Spleen (tissue), 11 donors: ENCODE data around the gene NOP9. TPM values are rescaled to one million over a fixed set of nuclear protein-coding genes. Genes with fewer than 3 reads are reported as not detected.
A peak's percentile ranks its signal among the peaks of the same experiment; 100 is the strongest.

Experiments used
- DNase-seq: peaks from one replicate; pipeline ENCODE4 v3.0.0-alpha.2; 2020
- H3K27ac ChIP-seq, 8 donors: fragments of 200-600 bp; sonication (generic) in 7 of 8; 1 replicate in 4 of 8; 2 replicates in 4 of 8; pipeline versions ENCODE4 v1.5.0 to v1.8.0; 2016 to 2021; ENCODE audit warnings: inconsistent platforms in 4 of 8, mild to moderate bottlenecking in 4 of 8, moderate library complexity in 1 of 8
- H3K27me3 ChIP-seq, 7 donors: fragments of 200-600 bp; sonication (generic) in 6 of 7; replicated peaks in 1 of 7; 1 replicate in 4 of 7; 2 replicates in 3 of 7; pipeline versions ENCODE4 v1.5.0 to v1.8.0; 2016 to 2021; ENCODE audit warnings: inconsistent platforms in 3 of 7, mild to moderate bottlenecking in 1 of 7
- H3K36me3 ChIP-seq, 6 donors: fragments of 200-600 bp; sonication (generic) in 5 of 6; 1 replicate in 4 of 6; 2 replicates in 2 of 6; pipeline versions ENCODE4 v1.5.0 to v1.8.0; 2016 to 2021; ENCODE audit warnings: inconsistent platforms in 2 of 6
- H3K4me1 ChIP-seq, 6 donors: fragments of 200-600 bp; sonication (generic) in 5 of 6; 1 replicate in 3 of 6; 2 replicates in 3 of 6; pipeline versions ENCODE4 v1.5.0 to v1.8.0; 2016 to 2021; ENCODE audit warnings: inconsistent platforms in 3 of 6
- H3K4me3 ChIP-seq, 8 donors: fragments of 200-600 bp; sonication (generic) in 7 of 8; 1 replicate in 4 of 8; 2 replicates in 4 of 8; pipeline versions ENCODE4 v1.5.0 to v1.8.0; 2016 to 2021; ENCODE audit warnings: inconsistent platforms in 4 of 8, mild to moderate bottlenecking in 4 of 8, moderate library complexity in 2 of 8
- H3K9me3 ChIP-seq, 8 donors: fragments of 200-600 bp; sonication (generic) in 7 of 8; 1 replicate in 4 of 8; 2 replicates in 4 of 8; pipeline versions ENCODE4 v1.5.0 to v1.8.0; 2016 to 2021; ENCODE audit warnings: inconsistent platforms in 4 of 8
- POLR2A ChIP-seq, 3 donors: fragments of 450-650 bp; IDR thresholded peaks; one replicate each; pipeline ENCODE4 v1.5.1; 2017; ENCODE audit warnings: antibody characterized with exemption in 3 of 3, mild to moderate bottlenecking in 1 of 3
- POLR2AphosphoS5 ChIP-seq, 3 donors: sonication (generic); formaldehyde crosslinking; IDR thresholded peaks; one replicate each; pipeline ENCODE4 v1.5.1; 2017; ENCODE audit warnings: antibody characterized with exemption in 3 of 3
- WGBS, 5 donors: extraction: QIAGEN DNeasy Blood & Tissue Kit in 3 of 5; methylation state at CpG; one replicate each; pipeline versions ENCODE4 v1.1.5 to v1.1.7; 2013 to 2018; 5-methylcytosine and 5-hydroxymethylcytosine counted together
- intact Hi-C: fragments of 100-400 bp; cut with DNase I; formaldehyde crosslinking; loops from one replicate; pipeline ENCODE4 v1.15.0; 2023; ENCODE audit warnings: low total_unique reads
- polyA plus RNA-seq, 3 donors: library from polyadenylated mRNA; stranded (reverse); fragments of 200-250 nt; gene quantifications; one replicate each; pipeline ENCODE4 v1.2.1, GENCODE V29; 2013
- total RNA-seq, 7 donors: library from RNA; depleted of rRNA in 3 of 7; stranded (reverse); fragments of >200 nt in 3 of 7; fragmentation: NEBNext Ultra II Directional in 4 of 7; extraction: Animal tissue kit (Norgen Biotek cat#: 25700) in 4 of 7; gene quantifications; one replicate each; pipeline versions ENCODE4 v1.1.0 to v1.2.1, GENCODE V29; 2016 to 2021
- TF ChIP-seq, protein P1 (sequence below), 11 experiments: fragments of 200-600 bp in 7 of 11; fragments of 450-650 bp in 4 of 11; sonication (generic) in 4 of 11; IDR thresholded peaks in 8 of 11; conservative IDR thresholded peaks in 3 of 11; 1 replicate in 7 of 11; 2 replicates in 4 of 11; pipeline versions ENCODE4 v1.4.0 to v1.8.0; 2016 to 2021; ENCODE audit warnings: antibody characterized with exemption in 11 of 11, inconsistent platforms in 4 of 11, mild to moderate bottlenecking in 1 of 11
- donor health status: healthy with polysubstance abuse.
- donor health status: DM: no; HTN: no; CAD: no; lungs with moderate emphysema.
- donor health status: DM: no; HTN: no; CAD: no.
- donor health status: Bipolar disorder and iron deficiency.
- donor health status: healthy.
- donor health status: DM: no; HTN: no; CAD: no.
- donor health status: DM: yes; HTN: yes; CAD: no.

Gene NOP9
- total and polyA plus RNA-seq, 10 donors: 4.5 to 26.9 (median 18.9) TPM

DNA sequence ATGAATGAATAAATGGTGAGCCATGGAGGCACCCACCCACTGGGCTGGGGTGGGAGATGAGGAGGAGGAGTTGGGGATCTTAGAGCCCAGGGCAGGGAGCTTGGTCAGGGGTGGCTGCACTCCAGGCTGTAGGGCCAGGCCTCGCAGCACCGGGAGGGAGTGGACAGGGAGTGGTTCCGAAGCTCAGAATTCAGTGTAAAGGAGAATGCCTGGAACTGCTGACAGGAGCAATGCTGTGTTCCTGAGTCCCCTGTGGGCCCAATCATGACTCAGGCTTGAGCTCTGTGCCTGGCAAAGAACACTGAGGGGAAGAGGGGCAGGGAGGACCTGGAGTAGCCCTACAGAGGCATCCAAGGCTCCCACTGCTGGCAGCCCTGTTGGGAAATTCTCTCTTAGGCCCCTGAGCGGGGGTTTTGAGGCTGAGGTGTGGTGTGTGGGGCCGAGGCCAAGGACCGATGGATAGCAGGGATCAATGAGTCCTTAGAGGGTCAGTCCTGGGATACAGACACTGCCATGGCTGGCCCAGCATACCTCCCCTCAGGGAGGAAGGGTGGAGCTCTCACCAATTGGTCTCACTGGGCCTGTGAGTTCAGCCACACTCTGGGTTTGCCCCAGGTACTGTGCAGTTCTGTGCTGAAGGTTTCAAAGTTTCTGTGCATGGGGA lies 18.7 kb upstream of the NOP9 start:
- Histone ChIP-seq H3K36me3 (no peaks in the 10 kb centered on the region), H3K27ac (peak overlapping the region in 2 of 8 donors; percentile 68 to 87), H3K4me3 (no peak overlapping the region), H3K27me3 (no peaks in the 10 kb centered on the region), H3K4me1 (peaks cover 14 to 76% (median 57%) of the 10 kb centered on the region in 6 donors), H3K9me3 (no peaks in the 10 kb centered on the region)
- DNase-seq: no peak
- intact Hi-C loops: no loop called here
- 93 to 98% (median 94%) methylated on average over 6 of the region's 6 CpGs for WGBS, 5 donors
- TF ChIP-seq POLR2AphosphoS5 (IDR thresholded peaks at IDR 0.05) (no peak), POLR2A (IDR thresholded peaks at IDR 0.05) (no peak)
- TF ChIP-seq, protein P1, sequence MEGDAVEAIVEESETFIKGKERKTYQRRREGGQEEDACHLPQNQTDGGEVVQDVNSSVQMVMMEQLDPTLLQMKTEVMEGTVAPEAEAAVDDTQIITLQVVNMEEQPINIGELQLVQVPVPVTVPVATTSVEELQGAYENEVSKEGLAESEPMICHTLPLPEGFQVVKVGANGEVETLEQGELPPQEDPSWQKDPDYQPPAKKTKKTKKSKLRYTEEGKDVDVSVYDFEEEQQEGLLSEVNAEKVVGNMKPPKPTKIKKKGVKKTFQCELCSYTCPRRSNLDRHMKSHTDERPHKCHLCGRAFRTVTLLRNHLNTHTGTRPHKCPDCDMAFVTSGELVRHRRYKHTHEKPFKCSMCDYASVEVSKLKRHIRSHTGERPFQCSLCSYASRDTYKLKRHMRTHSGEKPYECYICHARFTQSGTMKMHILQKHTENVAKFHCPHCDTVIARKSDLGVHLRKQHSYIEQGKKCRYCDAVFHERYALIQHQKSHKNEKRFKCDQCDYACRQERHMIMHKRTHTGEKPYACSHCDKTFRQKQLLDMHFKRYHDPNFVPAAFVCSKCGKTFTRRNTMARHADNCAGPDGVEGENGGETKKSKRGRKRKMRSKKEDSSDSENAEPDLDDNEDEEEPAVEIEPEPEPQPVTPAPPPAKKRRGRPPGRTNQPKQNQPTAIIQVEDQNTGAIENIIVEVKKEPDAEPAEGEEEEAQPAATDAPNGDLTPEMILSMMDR (IDR thresholded peaks at IDR 0.05 in 8 of 11, conservative IDR thresholded peaks at IDR 0.05 in 3 of 11): no peak

DNA sequence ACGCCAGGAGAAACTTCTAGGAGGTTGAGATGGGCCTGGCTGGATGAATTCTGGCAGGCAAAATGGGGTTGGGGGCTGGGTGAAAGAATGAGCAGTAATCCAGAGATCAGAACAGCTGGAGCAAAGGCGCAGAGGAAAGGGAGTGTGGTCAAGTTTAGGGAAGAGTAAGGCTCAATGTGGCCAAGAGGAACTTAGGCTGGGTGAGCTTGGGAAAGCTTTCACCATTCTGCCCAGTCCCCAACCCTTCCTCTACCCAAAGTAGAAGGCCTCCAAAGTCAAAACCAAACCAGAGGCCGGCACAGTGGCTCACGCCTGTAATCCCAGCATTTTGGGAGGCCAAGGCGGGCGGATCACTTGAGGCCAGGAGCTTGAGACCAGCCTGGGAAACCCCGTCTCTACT lies 18.0 kb upstream of the NOP9 start:
- H3K4me1 ChIP-seq: peaks cover 14 to 69% (median 53%) of the 10 kb centered on the region in 6 donors
- WGBS, 5 donors: 78 to 95% (median 87%) methylated on average over 7 of the region's 7 CpGs
- H3K36me3 ChIP-seq: no peaks in the 10 kb centered on the region
- H3K4me3 ChIP-seq: no peak overlapping the region
- no peak for DNase-seq
- no peaks in the 10 kb centered on the region for H3K27me3 ChIP-seq
- peak overlapping the region in 5 of 8 donors; percentile 27 to 68 (median 54) for H3K27ac ChIP-seq
- TF ChIP-seq POLR2AphosphoS5 (IDR thresholded peaks at IDR 0.05): no peak
- TF ChIP-seq, protein P1 (IDR thresholded peaks at IDR 0.05 in 8 of 11, conservative IDR thresholded peaks at IDR 0.05 in 3 of 11): no peak
- no peak for TF ChIP-seq POLR2A (IDR thresholded peaks at IDR 0.05)
- intact Hi-C loops: no loop called here
- H3K9me3 ChIP-seq: no peaks in the 10 kb centered on the region

DNA sequence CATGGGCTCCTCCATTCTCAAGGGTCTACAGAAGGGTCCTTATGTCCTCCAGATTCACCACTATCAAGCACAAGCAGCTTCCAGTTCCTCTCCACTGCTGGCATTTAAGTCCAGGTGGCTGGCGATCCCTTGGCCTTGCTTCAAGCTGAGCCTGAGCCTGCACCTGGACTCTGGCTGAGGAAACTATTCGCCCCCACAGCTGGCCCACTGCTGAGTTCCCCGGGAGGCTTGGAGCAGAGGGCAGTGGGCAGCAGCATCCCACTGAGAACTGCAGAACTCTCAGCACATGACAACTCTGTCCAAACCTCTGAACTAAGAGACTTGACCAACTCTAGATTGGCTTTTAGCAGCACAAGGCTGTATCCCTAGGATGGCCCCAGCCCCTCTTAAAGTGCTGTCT lies 16.9 kb upstream of the NOP9 start:
- 80 to 89% (median 86%) methylated on average over 1 to 3 of the region's 3 CpGs for WGBS, 5 donors
- H3K36me3 ChIP-seq: no peaks in the 10 kb centered on the region
- no peak for TF ChIP-seq POLR2A (IDR thresholded peaks at IDR 0.05)
- TF ChIP-seq POLR2AphosphoS5 (IDR thresholded peaks at IDR 0.05): no peak
- TF ChIP-seq, protein P1 (IDR thresholded peaks at IDR 0.05 in 8 of 11, conservative IDR thresholded peaks at IDR 0.05 in 3 of 11): no peak
- peak overlapping the region in 2 of 8 donors; percentile 64 to 68 for H3K27ac ChIP-seq
- no peak overlapping the region for H3K4me3 ChIP-seq
- DNase-seq: peak; percentile 59
- peaks cover 7 to 58% (median 42%) of the 10 kb centered on the region in 6 donors for H3K4me1 ChIP-seq
- no peaks in the 10 kb centered on the region for H3K27me3 ChIP-seq
- intact Hi-C loops: no loop called here
- H3K9me3 ChIP-seq: no peaks in the 10 kb centered on the region

DNA sequence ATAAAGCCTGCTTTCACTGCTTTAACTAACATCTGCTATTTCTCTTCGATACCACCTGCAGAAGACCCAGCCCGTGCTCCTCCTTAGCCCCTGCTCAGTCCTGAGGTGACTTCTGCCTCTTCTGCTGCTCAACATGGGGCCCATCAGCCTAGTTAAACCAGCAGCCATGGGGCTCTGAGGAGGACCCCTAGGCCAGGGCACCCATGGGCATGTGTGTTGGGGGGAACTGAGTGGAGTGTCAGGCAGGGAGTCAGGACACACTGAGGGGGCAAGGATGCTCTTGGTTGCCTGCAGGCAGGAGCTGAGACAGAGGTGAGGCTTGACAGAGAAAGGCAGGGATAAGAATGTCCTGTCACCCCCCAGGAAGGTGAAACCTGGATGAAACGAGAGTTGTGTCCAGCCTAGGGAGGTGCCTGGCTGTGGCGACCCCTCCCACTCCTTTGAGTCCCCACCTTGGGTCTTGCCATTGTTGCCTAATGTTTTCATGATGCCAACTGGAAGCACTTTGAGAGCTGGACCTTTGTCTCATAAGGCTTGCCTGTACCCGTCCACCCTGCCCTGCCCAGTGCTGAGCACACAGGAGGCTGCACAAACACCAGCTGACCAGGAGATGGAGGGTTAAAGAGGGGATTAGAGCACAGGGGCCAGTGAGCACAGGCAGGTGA lies 15.7 kb upstream of the NOP9 start:
- Histone ChIP-seq H3K9me3 (no peaks in the 10 kb centered on the region), H3K27me3 (no peaks in the 10 kb centered on the region), H3K4me3 (no peak overlapping the region), H3K4me1 (peaks cover 7 to 46% (median 30%) of the 10 kb centered on the region in 6 donors), H3K27ac (no peak overlapping the region), H3K36me3 (peaks cover 0 to under 1% (median 0%) of the 10 kb centered on the region in 6 donors)
- DNase-seq: peak; percentile 59
- no peak for TF ChIP-seq POLR2AphosphoS5 (IDR thresholded peaks at IDR 0.05)
- intact Hi-C loops: no loop called here
- WGBS, 5 donors: 93 to 98% (median 96%) methylated on average over 4 to 5 of the region's 5 CpGs
